Activated T-cell treated with anti-CD3 and anti-CD28 coated beads for 4 hours (primary cell): ENCODE measurements around the gene MKRN2.
"Not testable (repeated sequence)": the region's sequence is repeated elsewhere in the genome, so short reads cannot be mapped to it uniquely, and the experiment has no call there.

Experiments
- DNase-seq: peaks from one replicate; pipeline ENCODE4 v3.0.0-alpha.2; 2020

MKRN2 gene

GRCh38 chr3:12590096-12590495 is 33.2 kb downstream of the MKRN2 start:
- DNase-seq, result no peak

DNA sequence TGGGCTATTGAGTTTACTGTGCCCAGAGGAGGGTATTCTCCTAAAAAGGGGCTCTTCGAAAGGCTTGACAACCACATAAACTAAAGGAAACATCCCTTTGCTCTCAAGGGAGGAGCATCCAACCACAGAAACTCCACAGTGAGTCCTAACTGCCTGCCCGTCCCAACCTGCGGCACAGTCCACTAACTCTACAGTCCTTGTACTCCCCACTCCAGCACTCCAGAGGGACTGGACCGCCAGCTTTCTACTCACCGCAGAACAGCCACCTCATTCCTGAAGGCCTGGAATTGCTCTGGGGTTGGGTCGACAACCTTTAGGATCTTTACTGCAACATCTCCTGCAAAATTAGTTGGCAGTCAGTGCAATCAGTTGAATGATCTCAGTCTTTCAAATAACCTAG is 34.6 kb downstream of the MKRN2 start:
- no peak for DNase-seq

GRCh38 chr3:12591997-12592715 is 35.3 kb downstream of the MKRN2 start:
- no peak for DNase-seq

GRCh38 chr3:12593473-12593872 is 36.6 kb downstream of the MKRN2 start:
- no peak for DNase-seq

DNA sequence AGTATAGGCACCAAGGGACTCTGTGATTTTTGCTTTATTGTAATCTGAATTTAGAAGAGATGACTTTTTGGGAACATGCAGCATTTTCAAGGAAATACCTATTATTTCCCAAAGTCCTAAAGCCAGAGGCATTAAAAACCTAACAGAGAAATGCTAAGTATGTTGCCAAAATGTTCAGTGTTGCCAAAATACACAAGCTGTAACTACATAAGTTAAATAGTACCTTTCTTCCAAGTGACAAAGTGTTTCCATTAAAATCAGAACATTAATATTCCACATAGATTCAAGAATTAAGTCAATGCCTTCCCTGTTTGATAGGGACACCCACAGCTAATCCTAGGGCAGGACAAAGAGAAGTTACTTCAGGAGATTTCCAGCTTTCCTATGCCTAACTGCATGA is 42.0 kb downstream of the MKRN2 start:
- DNase-seq, result no peak

DNA sequence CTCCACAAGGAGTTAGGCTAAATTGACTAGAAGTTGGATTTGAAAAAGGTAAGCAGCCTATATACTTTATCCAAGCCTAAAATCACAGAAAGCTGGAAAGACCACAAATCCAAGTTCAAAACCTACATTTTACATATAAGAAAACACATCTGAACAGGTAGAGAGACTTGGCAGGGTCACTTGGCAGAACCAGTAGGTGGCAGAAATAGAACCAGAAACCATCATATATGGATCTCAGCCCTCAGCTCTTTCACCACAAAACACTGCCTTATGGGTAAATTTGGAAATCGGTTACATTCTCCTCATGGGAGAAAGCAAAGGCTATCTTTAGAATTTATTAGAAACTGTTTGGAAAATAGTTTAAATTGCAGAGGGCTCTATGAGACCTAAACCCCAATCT is 44.2 kb downstream of the MKRN2 start:
- no peak for DNase-seq

- DNase-seq, result no peak
Measured at GRCh38 chr3:12603969-12604368, 47.1 kb downstream of the MKRN2 start.

- no peak for DNase-seq
Measured at GRCh38 chr3:12608376-12608775, 51.5 kb downstream of the MKRN2 start.

DNA sequence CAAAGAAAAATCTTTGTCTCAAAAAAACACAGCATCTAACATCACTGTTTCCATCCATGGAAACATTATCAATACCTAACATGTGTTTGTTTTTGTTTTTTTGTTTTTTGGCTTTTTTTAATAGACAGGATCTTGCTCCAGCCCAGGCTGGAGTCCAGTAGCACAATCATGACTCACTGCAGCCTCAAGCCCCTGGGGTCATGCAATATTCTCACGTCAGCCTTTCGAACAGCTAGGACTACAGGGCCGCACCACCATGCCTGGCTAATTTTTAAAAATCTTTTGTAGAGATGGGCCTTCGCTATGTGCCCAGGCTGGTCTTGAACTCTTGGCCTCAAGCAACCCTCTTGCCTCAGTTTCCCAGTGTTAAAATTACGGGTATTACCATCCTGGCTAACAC is 54.2 kb downstream of the MKRN2 start:
- no peak for DNase-seq

GRCh38 chr3:12612514-12613226 is 55.8 kb downstream of the MKRN2 start:
- no peak for DNase-seq

- no peak for DNase-seq
Measured at GRCh38 chr3:12613250-12613649, 56.4 kb downstream of the MKRN2 start.

- no peak for DNase-seq
Measured at GRCh38 chr3:12615266-12615665, 58.4 kb downstream of the MKRN2 start.

DNA sequence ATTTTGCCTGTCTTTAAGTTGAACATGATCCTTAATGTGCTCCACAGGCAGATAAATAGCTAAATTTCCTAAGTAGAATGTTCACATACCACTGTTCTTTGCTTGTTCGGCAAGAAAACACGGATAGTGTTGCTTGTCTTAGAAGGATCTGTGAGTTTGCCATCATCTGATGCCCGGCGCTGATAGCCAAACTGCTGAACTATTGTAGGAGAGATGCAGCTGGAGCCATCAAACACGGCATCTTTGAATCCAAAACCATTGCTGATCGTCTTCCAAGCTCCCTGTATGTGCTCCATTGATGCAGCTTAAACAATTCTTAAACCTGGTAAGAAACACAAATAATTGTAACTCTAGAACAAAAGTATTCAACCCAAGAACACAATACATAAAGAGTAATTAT is 61.5 kb downstream of the MKRN2 start:
- no peak for DNase-seq

DNA sequence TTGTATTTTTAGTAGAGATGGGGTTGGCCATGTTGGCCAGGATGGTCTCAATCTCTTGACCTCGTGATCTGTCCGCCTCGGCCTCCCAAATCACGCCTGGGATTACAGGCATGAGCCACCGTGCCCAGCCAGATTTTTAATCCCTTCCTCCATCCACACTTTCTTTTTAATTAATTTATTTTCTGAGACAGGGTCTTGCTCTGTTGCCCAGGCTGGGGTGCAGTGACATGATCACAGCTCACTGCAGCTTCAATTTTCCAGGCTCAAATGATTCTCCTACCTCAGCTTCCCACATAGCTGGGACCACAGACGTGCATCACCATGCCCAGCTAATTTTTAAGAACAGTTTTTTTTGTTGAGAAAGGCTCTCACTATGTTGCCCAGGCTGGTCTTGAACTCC is 63.4 kb downstream of the MKRN2 start:
- DNase-seq, result no peak

DNA sequence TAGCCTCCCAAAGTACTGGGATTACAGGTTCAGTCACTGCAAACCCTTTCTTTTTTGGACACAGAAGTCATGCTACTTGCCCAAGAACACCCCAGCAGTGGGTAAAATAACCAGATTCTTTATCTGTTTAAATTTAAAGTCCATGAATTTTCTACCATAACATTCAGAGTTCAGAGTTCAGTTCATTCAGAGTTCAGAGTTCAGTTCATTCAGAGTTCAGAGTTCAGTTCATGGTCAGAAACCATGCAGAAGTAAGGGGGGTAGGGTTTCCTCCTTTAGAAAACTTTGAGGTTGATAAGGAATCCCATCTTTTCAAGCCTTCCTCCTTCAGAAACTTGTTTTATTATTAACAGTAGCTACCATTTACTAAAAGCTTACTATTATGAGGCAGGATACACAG is 63.8 kb downstream of the MKRN2 start:
- DNase-seq, result no peak

GRCh38 chr3:12622335-12622734 is 65.4 kb downstream of the MKRN2 start:
- no peak for DNase-seq

GRCh38 chr3:12624056-12624455 is 67.2 kb downstream of the MKRN2 start:
- no peak for DNase-seq

GRCh38 chr3:12624964-12625363 is 68.1 kb downstream of the MKRN2 start:
- DNase-seq, result not testable (repeated sequence)

DNA sequence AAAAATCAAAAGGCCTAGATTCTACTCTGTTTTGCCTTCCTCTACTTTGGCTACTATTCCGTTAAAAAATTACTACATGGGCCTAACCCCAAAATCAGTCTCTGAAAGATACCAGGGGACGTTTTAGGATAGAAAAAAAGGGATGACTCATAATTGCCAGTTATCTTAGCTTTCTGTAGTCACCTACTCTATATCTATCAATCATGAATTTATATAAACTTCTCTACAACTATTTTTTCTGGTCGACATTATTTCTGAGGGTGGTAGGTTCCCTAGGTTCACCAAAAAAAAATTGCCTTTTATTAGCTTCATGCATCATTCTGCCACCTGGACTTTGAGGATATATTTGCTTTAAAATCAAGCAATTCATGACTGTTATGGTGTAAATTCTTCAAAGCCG is 70.5 kb downstream of the MKRN2 start:
- DNase-seq, result no peak

DNA sequence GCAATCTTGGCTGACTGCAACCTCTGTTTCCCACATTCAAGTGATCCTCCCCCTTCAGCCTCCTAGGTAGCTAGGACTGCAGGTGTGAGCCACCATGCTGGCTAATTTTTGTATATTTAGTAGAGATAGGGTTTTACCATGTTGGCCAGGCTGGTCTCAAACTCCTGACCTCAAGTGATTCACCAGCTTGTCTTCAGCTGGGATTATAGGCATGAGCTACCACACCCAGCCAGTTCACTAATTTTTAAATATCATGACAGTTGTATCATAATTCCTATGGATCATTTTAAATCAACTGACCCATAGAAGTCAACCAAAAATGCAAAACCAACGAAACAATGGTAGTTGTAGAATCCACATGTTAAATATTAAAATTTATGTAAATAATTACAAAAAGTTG is 71.9 kb downstream of the MKRN2 start:
- no peak for DNase-seq

- DNase-seq, result no peak
Measured at GRCh38 chr3:12629560-12629959, 72.7 kb downstream of the MKRN2 start.

DNA sequence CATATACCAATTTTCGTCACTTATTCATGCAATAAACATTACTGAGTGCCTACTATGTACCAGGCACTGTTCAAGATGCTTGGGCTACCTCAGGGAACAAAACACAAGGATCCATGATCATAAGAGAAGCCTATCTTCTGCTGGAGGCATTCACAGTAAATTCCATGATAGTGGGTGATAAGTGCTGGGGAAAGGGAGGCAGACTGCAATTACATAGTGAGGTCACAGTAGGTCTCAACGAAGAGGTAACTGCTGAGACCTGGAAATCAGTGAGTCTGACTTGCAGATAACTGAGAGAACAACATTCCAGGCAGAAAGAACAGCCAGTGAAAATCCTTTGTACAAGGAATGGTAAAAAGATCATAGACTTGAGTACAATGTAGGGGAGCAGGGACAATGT is 73.4 kb downstream of the MKRN2 start:
- no peak for DNase-seq

DNA sequence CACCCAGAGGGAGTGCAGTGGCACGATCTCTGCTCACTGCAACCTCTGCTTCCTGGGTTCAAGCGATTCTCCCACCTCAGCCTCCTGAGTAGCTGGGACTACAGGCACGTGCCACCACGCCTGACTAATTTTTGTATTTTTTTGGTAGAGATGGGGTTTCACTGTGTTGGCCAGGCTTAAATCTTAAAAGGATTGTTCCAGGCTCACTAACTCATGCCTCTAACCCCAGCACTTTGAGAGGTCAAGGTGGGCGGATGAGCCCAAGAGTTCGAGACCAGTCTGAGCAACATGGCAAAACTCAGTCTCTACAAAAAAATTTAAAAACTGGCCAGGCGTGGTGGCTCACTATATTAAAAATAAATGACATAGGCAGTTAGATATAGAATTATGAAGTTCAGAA is 74.0 kb downstream of the MKRN2 start:
- not testable (repeated sequence) for DNase-seq

DNA sequence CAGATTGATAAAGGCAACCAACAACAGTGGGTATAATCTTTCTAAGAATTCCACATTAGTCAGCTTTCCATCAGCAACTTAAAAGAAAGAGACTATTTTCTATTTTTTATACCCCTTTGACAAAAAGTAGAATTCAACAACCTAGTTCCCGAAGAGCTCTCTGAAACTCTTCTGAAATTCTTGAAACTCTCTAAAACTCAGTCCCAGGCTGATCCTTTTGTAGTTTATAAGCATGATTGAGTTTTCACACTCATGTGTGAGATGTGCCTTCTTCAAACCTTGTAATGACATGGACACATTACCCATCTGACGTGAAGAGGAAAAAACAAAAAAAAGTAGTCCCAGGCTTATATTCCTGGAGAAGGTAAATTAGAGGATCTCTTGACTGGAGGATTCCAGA is 75.6 kb downstream of the MKRN2 start:
- DNase-seq, result no peak

DNA sequence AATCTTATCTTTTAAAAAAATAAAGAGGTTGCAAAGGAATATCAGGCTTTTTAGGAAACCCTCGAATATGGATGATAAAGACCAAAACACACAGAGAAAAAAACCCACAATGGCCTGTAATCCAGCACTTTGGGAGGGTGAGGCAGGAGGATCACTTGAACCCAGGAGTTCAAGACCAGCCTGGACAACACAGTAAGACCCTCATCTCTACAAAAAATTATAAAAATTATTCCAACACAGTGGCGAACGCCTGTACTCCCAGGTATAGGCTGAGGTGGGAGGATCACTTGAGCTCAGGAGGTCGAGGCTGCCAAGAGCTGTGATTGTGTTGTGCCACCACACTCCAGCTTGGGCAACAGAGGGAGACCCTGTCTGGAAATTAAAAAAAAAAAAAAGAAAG is 76.2 kb downstream of the MKRN2 start:
- DNase-seq, result no peak
